ENCODE results near the gene TSPAN6. TPM values are rescaled to one million over a fixed set of nuclear protein-coding genes. Genes with fewer than 3 reads are reported as not detected.

Gene TSPAN6
- total and polyA plus RNA-seq, 2 of the 13 experiments (the other 11 are each of a cell fraction or from before 2014, with no cell fraction given) = 78.9 to 133 TPM

DNA sequence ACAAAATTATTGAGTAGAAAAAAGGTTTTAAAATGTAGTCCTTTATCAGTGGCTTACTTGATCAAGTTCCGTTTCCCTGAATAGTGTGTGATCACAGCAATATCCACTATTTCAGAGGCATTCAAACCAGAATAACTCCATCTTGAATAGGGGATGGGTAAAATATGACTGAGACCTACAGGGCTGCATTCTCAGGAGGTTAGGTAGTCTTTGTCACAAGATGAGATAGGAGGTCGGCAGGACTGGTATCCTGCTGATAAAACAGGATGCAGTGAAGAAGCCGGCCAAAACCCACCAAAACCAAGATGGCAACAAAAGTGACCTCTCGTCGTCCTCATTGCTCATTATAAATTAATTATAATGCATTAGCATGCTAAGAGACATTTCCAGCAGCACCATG, 24.7 kb downstream of the TSPAN6 start (continued):
- TF ChIP-seq, protein P1, sequence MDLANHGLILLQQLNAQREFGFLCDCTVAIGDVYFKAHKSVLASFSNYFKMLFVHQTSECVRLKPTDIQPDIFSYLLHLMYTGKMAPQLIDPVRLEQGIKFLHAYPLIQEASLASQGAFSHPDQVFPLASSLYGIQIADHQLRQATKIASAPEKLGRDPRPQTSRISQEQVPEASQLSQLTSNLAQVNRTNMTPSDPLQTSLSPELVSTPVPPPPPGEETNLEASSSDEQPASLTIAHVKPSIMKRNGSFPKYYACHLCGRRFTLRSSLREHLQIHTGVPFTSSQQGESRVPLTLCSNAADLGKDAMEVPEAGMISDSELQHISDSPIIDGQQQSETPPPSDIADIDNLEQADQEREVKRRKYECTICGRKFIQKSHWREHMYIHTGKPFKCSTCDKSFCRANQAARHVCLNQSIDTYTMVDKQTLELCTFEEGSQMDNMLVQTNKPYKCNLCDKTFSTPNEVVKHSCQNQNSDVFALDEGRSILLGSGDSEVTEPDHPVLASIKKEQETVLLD (CRISPR knock-in tag; IDR thresholded peaks at IDR 0.05; ENCODE audit: low read depth) = no peak
- TF ChIP-seq NFKB2 (CRISPR knock-in tag; IDR thresholded peaks at IDR 0.05; ENCODE audit: borderline replicate concordance) = no peak
- TF ChIP-seq TEAD3 (CRISPR knock-in tag; optimal IDR thresholded peaks at IDR 0.05; ENCODE audit: borderline replicate concordance) = no peak
- TF ChIP-seq ZNF775 (CRISPR knock-in tag; IDR thresholded peaks at IDR 0.05; ENCODE audit: borderline replicate concordance) = no peak
- no peak for TF ChIP-seq KAT2B (IDR thresholded peaks at IDR 0.05; ENCODE audit: borderline replicate concordance, low read depth, low read length)
- TF ChIP-seq ZNF644 (CRISPR knock-in tag; IDR thresholded peaks at IDR 0.05; ENCODE audit: low read depth) = no peak

DNA sequence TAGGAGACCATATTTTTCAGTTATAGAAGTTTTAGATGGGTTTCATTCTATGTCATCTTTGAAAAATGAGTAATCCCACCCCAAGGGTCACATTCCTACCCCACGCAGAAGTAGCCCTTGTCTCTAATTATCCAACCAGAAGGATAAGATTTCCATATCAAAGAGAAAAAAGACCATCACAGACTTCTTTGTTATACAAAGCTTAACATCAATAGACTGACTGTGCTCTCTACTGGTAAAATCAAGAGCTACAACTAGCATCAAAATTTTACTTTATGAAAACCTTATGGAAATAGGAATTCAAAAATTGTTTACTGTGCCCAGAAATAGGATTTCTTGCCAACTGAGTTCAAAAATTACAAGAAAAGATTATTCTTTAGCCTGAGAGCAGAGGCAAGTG, 27.0 kb downstream of the TSPAN6 start:
- WGBS (ENCODE audit: low lambda C conversion rate) = 25% methylated on average over 1 of the region's 1 CpG
- Histone ChIP-seq H3K27ac (ENCODE audit: extremely low read length, insufficient read depth, low read length) (no peak overlapping the region), H2AFZ (ENCODE audit: low read length) (no peak overlapping the region), H4K20me1 (ENCODE audit: insufficient read depth, low read length) (no peaks in the 10 kb centered on the region), H3K79me2 (ENCODE audit: insufficient read depth, low read length) (no peaks in the 10 kb centered on the region), H3K27me3 (ENCODE audit: control insufficient read depth in 1 of 2, insufficient read depth in 2 of 2, low read length in 2 of 2) (no peaks in the 10 kb centered on the region), H3K9me3 (ENCODE audit: low read length) (no peaks in the 10 kb centered on the region), H3K36me3 (replicated peaks in 1 of 2; ENCODE audit: control insufficient read depth in 1 of 2, insufficient read depth in 2 of 2, low read length in 2 of 2) (no peaks in the 10 kb centered on the region), H3K4me1 (ENCODE audit: insufficient read depth, low read length) (no peaks in the 10 kb centered on the region), H3K4me2 (ENCODE audit: low read depth, low read length) (no peak overlapping the region), H3K4me3 (replicated peaks in 1 of 3; ENCODE audit: insufficient read depth in 1 of 3, low read depth in 2 of 3, low read length in 3 of 3) (no peak overlapping the region), H3K9ac (ENCODE audit: insufficient read depth, low read depth, low read length) (no peak overlapping the region)
- CTCF ChIA-PET (ENCODE audit: low intra/inter-chr PET ratio, low total read pairs) = no interaction called here
- intact Hi-C loops (cut with micrococcal nuclease; ENCODE audit: unreplicated experiment) = no loop called here
- POLR2A ChIA-PET = no interaction called here
- ATAC-seq (no peak), FAIRE-seq (no peak), DNase-seq (ENCODE audit: low spot score) (no peak)
- in situ Hi-C loops (cut with HindIII; ENCODE audit: extremely low pct_ligation_motif_present, low pct_unique_long_range_greater_than_20kb) = no loop called here
- TF ChIP-seq, protein P2, sequence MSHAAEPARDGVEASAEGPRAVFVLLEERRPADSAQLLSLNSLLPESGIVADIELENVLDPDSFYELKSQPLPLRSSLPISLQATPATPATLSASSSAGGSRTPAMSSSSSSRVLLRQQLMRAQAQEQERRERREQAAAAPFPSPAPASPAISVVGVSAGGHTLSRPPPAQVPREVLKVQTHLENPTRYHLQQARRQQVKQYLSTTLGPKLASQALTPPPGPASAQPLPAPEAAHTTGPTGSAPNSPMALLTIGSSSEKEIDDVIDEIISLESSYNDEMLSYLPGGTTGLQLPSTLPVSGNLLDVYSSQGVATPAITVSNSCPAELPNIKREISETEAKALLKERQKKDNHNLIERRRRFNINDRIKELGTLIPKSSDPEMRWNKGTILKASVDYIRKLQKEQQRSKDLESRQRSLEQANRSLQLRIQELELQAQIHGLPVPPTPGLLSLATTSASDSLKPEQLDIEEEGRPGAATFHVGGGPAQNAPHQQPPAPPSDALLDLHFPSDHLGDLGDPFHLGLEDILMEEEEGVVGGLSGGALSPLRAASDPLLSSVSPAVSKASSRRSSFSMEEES (CRISPR knock-in tag; IDR thresholded peaks at IDR 0.05) = no peak
- TF ChIP-seq RBM39 (IDR thresholded peaks at IDR 0.05; ENCODE audit: low read depth, low read length, poor library complexity, severe bottlenecking) (no peak), JUND (CRISPR knock-in tag; IDR thresholded peaks at IDR 0.05) (no peak), MED8 (CRISPR knock-in tag; IDR thresholded peaks at IDR 0.05; ENCODE audit: insufficient replicate concordance) (no peak), DNMT1 (CRISPR knock-in tag; IDR thresholded peaks at IDR 0.05) (no peak)
- TF ChIP-seq, protein P3, sequence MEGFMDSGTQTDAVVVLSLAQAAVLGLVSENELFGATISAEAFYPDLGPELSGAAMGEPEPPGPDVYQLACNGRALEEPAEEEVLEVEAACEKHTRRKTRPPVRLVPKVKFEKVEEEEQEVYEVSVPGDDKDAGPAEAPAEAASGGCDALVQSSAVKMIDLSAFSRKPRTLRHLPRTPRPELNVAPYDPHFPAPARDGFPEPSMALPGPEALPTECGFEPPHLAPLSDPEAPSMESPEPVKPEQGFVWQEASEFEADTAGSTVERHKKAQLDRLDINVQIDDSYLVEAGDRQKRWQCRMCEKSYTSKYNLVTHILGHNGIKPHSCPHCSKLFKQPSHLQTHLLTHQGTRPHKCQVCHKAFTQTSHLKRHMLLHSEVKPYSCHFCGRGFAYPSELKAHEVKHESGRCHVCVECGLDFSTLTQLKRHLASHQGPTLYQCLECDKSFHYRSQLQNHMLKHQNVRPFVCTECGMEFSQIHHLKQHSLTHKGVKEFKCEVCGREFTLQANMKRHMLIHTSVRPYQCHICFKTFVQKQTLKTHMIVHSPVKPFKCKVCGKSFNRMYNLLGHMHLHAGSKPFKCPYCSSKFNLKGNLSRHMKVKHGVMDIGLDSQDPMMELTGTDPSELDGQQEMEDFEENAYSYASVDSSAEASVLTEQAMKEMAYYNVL (CRISPR knock-in tag; IDR thresholded peaks at IDR 0.05; ENCODE audit: borderline replicate concordance) = no peak
- TF ChIP-seq, protein P4, sequence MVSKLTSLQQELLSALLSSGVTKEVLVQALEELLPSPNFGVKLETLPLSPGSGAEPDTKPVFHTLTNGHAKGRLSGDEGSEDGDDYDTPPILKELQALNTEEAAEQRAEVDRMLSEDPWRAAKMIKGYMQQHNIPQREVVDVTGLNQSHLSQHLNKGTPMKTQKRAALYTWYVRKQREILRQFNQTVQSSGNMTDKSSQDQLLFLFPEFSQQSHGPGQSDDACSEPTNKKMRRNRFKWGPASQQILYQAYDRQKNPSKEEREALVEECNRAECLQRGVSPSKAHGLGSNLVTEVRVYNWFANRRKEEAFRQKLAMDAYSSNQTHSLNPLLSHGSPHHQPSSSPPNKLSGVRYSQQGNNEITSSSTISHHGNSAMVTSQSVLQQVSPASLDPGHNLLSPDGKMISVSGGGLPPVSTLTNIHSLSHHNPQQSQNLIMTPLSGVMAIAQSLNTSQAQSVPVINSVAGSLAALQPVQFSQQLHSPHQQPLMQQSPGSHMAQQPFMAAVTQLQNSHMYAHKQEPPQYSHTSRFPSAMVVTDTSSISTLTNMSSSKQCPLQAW (CRISPR knock-in tag; IDR thresholded peaks at IDR 0.05) = no peak
- BruUV-seq (replicated peaks) = no TSS peak

All from HepG2 (cell line).